Measurements from ENCODE around the gene GPD1L. TPM values are rescaled to one million over a fixed set of nuclear protein-coding genes. Genes with fewer than 3 reads are reported as not detected.

Gene GPD1L
- total and polyA plus RNA-seq, 2 of the 13 experiments (the other 11 are each of a cell fraction or from before 2014, with no cell fraction given): 4.9 to 13.7 TPM

DNA sequence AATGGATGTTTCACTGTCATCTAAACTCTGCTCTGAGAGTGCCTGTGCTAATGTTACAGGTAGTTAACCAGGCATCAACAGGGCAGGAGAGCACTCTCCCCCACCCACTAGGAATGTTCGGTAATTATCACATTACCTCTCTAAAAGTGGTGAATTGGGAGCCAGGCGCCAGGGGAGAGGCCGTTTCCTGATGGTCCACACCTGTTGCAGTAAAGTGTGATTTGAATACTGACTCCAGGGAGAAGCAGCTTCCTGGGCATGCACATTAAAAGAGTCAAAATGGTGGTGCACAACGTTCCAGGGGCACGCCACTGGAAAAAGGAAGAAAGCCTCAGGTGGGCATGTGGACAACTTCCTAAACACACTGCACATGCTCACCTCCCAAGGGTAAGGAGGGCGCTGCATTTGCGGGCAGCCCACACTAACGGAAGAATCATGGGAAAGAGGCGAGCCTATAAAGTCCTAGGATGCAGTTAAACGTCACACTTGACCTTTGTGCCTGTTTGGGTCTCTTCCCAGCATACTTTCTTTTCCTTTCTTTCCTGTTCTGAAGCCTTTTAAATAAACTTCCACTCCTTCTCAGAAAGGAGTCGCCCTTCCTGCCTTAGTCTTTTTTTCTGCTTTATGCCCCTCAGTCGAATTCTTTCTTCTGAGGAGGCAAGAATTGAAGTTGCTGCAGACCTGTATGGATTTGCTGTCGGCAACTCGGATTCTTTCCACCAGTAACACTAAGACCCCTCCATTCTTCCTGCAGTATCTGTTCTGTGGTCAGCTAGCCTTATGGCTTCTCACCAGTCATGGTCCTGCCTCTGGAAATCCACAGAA, 28.9 kb upstream of the GPD1L start (continued):
- no peak for TF ChIP-seq RFXANK (CRISPR knock-in tag; IDR thresholded peaks at IDR 0.05)
- peak; percentile 66; the same call in 1 of the 2 replicates for TF ChIP-seq HOXA5 (CRISPR knock-in tag; IDR thresholded peaks at IDR 0.05)
- TF ChIP-seq ZNF468 (CRISPR knock-in tag; IDR thresholded peaks at IDR 0.05): no peak
- no peak for TF ChIP-seq JUND (CRISPR knock-in tag; IDR thresholded peaks at IDR 0.05)
- TF ChIP-seq ZNF616 (CRISPR knock-in tag; IDR thresholded peaks at IDR 0.05; ENCODE audit: low read depth): 0 out of 2 replicates have a peak, but pooled peaks have one; percentile 68
- 0 out of 2 replicates have a peak, but pooled peaks have one; percentile 53 for TF ChIP-seq FOXJ3 (CRISPR knock-in tag; IDR thresholded peaks at IDR 0.05; ENCODE audit: borderline replicate concordance)
- no peak for TF ChIP-seq ZNF460 (CRISPR knock-in tag; IDR thresholded peaks at IDR 0.05; ENCODE audit: borderline replicate concordance)
- peak; percentile 39; the same call in 1 of the 2 replicates for TF ChIP-seq POLR2AphosphoS5 (IDR thresholded peaks at IDR 0.05; ENCODE audit: low read depth, low read length)
- TF ChIP-seq MYNN (CRISPR knock-in tag; IDR thresholded peaks at IDR 0.05; ENCODE audit: low read depth): no peak
- TF ChIP-seq ONECUT2 (CRISPR knock-in tag; IDR thresholded peaks at IDR 0.05): no peak
- TF ChIP-seq EZH2 (conservative IDR thresholded peaks at IDR 0.05; ENCODE audit: low read depth, low read length): no peak
- TF ChIP-seq, protein P1, sequence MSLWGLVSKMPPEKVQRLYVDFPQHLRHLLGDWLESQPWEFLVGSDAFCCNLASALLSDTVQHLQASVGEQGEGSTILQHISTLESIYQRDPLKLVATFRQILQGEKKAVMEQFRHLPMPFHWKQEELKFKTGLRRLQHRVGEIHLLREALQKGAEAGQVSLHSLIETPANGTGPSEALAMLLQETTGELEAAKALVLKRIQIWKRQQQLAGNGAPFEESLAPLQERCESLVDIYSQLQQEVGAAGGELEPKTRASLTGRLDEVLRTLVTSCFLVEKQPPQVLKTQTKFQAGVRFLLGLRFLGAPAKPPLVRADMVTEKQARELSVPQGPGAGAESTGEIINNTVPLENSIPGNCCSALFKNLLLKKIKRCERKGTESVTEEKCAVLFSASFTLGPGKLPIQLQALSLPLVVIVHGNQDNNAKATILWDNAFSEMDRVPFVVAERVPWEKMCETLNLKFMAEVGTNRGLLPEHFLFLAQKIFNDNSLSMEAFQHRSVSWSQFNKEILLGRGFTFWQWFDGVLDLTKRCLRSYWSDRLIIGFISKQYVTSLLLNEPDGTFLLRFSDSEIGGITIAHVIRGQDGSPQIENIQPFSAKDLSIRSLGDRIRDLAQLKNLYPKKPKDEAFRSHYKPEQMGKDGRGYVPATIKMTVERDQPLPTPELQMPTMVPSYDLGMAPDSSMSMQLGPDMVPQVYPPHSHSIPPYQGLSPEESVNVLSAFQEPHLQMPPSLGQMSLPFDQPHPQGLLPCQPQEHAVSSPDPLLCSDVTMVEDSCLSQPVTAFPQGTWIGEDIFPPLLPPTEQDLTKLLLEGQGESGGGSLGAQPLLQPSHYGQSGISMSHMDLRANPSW (CRISPR knock-in tag; IDR thresholded peaks at IDR 0.05; ENCODE audit: borderline replicate concordance): no peak
- TF ChIP-seq ETV5 (CRISPR knock-in tag; IDR thresholded peaks at IDR 0.05; ENCODE audit: borderline replicate concordance): peak; percentile 35; the same call in 1 of the 2 replicates
- 0 out of 2 replicates have a peak, but pooled peaks have one; percentile 34 for TF ChIP-seq ZMAT3 (CRISPR knock-in tag; conservative IDR thresholded peaks at IDR 0.05)
- TF ChIP-seq ZNF740 (CRISPR knock-in tag; IDR thresholded peaks at IDR 0.05): 0 out of 2 replicates have a peak, but pooled peaks have one; percentile 42
- peak; percentile 43; the same call in 1 of the 2 replicates for TF ChIP-seq NFYB (CRISPR knock-in tag; IDR thresholded peaks at IDR 0.05)
- TF ChIP-seq, protein P2, sequence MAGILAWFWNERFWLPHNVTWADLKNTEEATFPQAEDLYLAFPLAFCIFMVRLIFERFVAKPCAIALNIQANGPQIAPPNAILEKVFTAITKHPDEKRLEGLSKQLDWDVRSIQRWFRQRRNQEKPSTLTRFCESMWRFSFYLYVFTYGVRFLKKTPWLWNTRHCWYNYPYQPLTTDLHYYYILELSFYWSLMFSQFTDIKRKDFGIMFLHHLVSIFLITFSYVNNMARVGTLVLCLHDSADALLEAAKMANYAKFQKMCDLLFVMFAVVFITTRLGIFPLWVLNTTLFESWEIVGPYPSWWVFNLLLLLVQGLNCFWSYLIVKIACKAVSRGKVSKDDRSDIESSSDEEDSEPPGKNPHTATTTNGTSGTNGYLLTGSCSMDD (CRISPR knock-in tag; IDR thresholded peaks at IDR 0.05): no peak
- no peak for TF ChIP-seq ZNF350 (CRISPR knock-in tag; IDR thresholded peaks at IDR 0.05; ENCODE audit: borderline replicate concordance, low read depth)
- no peak for TF ChIP-seq U2AF2 (IDR thresholded peaks at IDR 0.05; ENCODE audit: low read depth, low read length)
- TF ChIP-seq ZZZ3 (CRISPR knock-in tag; IDR thresholded peaks at IDR 0.05; ENCODE audit: borderline replicate concordance): no peak
- TF ChIP-seq, protein P3, sequence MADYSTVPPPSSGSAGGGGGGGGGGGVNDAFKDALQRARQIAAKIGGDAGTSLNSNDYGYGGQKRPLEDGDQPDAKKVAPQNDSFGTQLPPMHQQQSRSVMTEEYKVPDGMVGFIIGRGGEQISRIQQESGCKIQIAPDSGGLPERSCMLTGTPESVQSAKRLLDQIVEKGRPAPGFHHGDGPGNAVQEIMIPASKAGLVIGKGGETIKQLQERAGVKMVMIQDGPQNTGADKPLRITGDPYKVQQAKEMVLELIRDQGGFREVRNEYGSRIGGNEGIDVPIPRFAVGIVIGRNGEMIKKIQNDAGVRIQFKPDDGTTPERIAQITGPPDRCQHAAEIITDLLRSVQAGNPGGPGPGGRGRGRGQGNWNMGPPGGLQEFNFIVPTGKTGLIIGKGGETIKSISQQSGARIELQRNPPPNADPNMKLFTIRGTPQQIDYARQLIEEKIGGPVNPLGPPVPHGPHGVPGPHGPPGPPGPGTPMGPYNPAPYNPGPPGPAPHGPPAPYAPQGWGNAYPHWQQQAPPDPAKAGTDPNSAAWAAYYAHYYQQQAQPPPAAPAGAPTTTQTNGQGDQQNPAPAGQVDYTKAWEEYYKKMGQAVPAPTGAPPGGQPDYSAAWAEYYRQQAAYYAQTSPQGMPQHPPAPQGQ (CRISPR knock-in tag; IDR thresholded peaks at IDR 0.05; ENCODE audit: borderline replicate concordance): no peak
- TF ChIP-seq ZIK1 (CRISPR knock-in tag; IDR thresholded peaks at IDR 0.05; ENCODE audit: borderline replicate concordance, low read depth): no peak
- 0 out of 2 replicates have a peak, but pooled peaks have one; percentile 14 for TF ChIP-seq ZNF138 (CRISPR knock-in tag; IDR thresholded peaks at IDR 0.05; ENCODE audit: low read depth)
- 0 out of 2 replicates have a peak, but pooled peaks have one; percentile 67 for TF ChIP-seq NCOA1 (CRISPR knock-in tag; IDR thresholded peaks at IDR 0.05)
